ENCODE results near the gene MAML2.

Gene MAML2

GRCh38 chr11:95931916-95932315 lies 411.1 kb downstream of the MAML2 start:
- DNase-seq, result no peak

GRCh38 chr11:95930948-95931347 lies 412.0 kb downstream of the MAML2 start:
- DNase-seq, result no peak

DNA sequence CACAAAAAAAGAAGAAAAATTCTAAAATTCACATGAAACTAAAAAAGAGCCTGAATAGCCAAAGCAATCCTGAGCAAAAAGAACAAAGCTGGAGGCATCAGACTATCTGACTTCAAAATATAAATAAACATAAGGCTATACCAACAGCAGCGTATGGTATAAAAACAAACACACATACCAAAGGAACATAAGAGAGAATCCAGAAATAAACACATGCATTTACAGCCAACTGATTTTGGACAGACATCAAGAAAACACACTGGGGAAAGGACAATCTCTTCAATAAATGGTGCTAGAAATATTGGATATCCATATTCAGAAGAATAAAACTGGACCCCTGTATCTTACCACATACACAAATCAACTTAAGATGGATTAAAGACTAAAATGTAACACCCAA lies 416.3 kb downstream of the MAML2 start:
- DNase-seq, result no peak
